H1 (cell line): ENCODE data around the gene NRXN3.

Source experiments
- POLR2A ChIP-seq, 2 experiments: IDR thresholded peaks; 1 replicate in 1 of 2; 2 replicates in 1 of 2; pipeline ENCODE4 v1.6.1; 2011; ENCODE audit warnings: low read depth in 2 of 2, low read length in 2 of 2, mild to moderate bottlenecking in 2 of 2; ENCODE audit errors: control extremely low read depth in 1 of 2
- TF ChIP-seq, protein P1 (sequence below), 3 experiments: IDR thresholded peaks; 1 replicate in 2 of 3; 2 replicates in 1 of 3; pipeline versions ENCODE4 v1.5.1 to v1.6.1; 2011; ENCODE audit warnings: low read length in 3 of 3, mild to moderate bottlenecking in 3 of 3, inconsistent platforms in 2 of 3, low read depth in 1 of 3, moderate library complexity in 1 of 3; ENCODE audit not compliant: insufficient read depth in 1 of 3; ENCODE audit errors: control extremely low read depth in 1 of 3
- TF ChIP-seq, protein P2 (sequence below): IDR thresholded peaks from 2 replicates; pipeline ENCODE4 v1.6.1; 2011; ENCODE audit warnings: low read length, improper control_type of control experiment

DNA sequence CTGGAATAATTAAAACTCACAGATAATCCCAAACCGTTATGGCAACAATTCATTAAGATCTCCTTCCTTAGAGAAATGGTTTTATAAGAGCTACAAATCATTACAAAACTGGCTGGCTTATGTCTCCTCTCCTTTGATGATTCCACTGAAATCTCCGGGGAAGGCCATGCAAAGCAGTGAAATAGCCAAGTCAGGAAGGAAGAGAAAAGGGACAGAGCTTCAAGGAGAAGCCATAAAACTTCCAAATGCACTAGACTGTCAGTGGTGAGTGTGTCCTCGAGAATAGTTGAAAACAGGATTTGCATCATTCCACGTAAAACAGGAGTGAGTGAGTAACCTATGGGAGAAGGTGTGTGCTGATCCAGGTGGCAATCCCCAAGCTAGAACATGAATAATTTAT is 1711.1 kb downstream of the NRXN3 start:
- TF ChIP-seq POLR2A (IDR thresholded peaks at IDR 0.05; ENCODE audit: control extremely low read depth in 1 of 2, low read depth in 2 of 2, low read length in 2 of 2) = no peak
- TF ChIP-seq, protein P1, sequence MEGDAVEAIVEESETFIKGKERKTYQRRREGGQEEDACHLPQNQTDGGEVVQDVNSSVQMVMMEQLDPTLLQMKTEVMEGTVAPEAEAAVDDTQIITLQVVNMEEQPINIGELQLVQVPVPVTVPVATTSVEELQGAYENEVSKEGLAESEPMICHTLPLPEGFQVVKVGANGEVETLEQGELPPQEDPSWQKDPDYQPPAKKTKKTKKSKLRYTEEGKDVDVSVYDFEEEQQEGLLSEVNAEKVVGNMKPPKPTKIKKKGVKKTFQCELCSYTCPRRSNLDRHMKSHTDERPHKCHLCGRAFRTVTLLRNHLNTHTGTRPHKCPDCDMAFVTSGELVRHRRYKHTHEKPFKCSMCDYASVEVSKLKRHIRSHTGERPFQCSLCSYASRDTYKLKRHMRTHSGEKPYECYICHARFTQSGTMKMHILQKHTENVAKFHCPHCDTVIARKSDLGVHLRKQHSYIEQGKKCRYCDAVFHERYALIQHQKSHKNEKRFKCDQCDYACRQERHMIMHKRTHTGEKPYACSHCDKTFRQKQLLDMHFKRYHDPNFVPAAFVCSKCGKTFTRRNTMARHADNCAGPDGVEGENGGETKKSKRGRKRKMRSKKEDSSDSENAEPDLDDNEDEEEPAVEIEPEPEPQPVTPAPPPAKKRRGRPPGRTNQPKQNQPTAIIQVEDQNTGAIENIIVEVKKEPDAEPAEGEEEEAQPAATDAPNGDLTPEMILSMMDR (IDR thresholded peaks at IDR 0.05; ENCODE audit: control extremely low read depth in 1 of 3, insufficient read depth in 1 of 3, low read depth in 1 of 3, low read length in 3 of 3) = no peak
- TF ChIP-seq, protein P2, sequence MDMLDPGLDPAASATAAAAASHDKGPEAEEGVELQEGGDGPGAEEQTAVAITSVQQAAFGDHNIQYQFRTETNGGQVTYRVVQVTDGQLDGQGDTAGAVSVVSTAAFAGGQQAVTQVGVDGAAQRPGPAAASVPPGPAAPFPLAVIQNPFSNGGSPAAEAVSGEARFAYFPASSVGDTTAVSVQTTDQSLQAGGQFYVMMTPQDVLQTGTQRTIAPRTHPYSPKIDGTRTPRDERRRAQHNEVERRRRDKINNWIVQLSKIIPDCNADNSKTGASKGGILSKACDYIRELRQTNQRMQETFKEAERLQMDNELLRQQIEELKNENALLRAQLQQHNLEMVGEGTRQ = no peak
